ENCODE measurements around the gene BORCS5. TPM values are rescaled to one million over a fixed set of nuclear protein-coding genes. Genes with fewer than 3 reads are reported as not detected.
"Not testable (repeated sequence)": the region's sequence is repeated elsewhere in the genome, so short reads cannot be mapped to it uniquely, and the experiment has no call there.

The BORCS5 gene
- 10 to 100 TPM; 18.0 to 34.0 (median 25.5) TPM for total RNA-seq
- total RNA-seq (2013): 17.9 TPM
- total RNA-seq: 7.9 to 51.3 (median 23.4) reads per million in 29 experiments

DNA sequence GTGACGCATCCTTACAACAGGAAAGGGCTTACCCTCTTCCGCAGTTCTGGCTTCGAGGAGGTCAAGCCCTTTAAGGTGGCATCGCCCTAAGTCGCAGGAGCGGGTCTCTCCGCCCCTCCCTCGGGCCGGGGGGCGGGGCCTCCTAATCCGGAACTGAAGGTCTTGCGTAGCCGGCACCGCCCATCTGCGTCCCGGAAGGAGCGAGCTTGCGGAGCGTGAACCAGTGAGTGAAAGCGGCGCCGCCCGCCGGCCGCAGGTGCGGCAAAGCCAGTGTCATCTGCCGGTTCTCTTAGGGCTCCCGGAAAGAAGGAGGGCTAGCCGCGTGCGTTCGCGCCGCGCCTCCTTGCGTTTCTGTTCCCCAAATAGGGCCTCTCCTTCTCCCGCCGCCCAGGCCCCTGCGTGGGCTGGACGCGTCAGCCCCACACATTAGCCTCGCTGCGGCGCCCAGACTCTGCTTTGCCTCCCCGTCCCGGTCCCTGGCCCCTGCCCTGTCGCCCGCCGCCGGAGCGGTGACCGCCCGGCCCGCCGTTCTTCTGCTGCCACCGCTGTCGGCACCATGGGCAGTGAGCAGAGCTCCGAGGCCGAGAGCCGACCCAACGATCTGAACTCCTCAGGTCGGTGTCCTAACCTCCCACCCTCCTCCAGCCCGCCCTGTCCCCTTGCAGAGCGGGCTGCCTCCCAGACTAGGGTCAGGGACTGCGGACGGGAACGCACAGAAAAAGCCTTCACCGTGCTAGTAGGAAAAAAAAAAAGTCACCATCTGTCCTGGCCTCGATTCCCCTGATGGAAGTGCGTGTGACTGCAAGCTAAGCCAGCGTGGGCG is at the start of gene BORCS5:
BORCS5 (plus strand) TSS at position 183 of the 823 bp plus-strand sequence; CDS start at position 557, 374 bp downstream.
- under 1% methylated on average over 63 of the region's 72 CpGs for whole genome bisulfite sequencing (ENCODE audit: insufficient coverage)
- H3K4me1 Mint-ChIP-seq: peaks cover 50 to 58% (median 54%) of the 10 kb centered on the region in 3 donors

DNA sequence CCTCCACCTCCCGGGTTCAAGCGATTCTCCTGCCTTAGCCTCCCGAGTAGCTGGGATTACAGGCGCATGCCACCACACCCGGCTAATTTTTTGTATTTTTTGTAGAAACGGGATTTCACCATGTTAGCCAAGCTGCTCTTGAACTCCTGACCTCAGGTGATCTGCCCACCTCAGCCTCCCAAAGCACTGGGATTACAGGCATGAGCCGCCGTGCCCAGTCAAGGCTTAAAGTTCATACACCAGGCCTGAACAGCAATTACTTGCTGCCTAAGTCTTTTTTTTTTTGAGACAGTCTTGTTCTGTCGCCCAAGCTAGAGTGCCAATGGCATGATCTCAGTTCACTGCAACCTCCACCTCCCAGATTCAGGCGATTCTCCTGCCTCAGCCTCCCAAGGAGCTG is 46.2 kb upstream of the BORCS5 start:
- ATAC-seq (replicated peaks in 1 of 4); H3K27ac Mint-ChIP-seq; H3K27me3 Mint-ChIP-seq; H3K36me3 Mint-ChIP-seq; H3K36me3 ChIP-seq (ENCODE audit: control insufficient read depth in 2 of 2, extremely low read depth in 1 of 2, insufficient read depth in 1 of 2, low read length in 1 of 2); H3K27ac ChIP-seq (ENCODE audit: low read length); H3K4me3 Mint-ChIP-seq; DNase-seq; POLR2A ChIA-PET; H3K9me3 ChIP-seq; CTCF ChIA-PET; H3K9me3 Mint-ChIP-seq; H3K27me3 ChIP-seq (replicated peaks in 1 of 2; ENCODE audit: control insufficient read depth in 2 of 2, extremely low read depth in 1 of 2, insufficient read depth in 2 of 2, low read length in 1 of 2); H3K4me3 ChIP-seq (ENCODE audit: control insufficient read depth in 1 of 2, extremely low read depth in 1 of 2, low read length in 1 of 2); H3K4me1 Mint-ChIP-seq; H3K4me1 ChIP-seq (ENCODE audit: control insufficient read depth in 1 of 2, extremely low read depth in 1 of 2, insufficient read depth in 2 of 2, low read length in 2 of 2): not testable (repeated sequence)
- 85% methylated on average over 8 of the region's 10 CpGs for WGBS (ENCODE audit: insufficient coverage)

More for the DNA sequence above, at the start of gene BORCS5:
- H3K9me3 Mint-ChIP-seq: no peaks in the 10 kb centered on the region
- H3K27ac ChIP-seq (ENCODE audit: low read length): peak within 1 kb of the TSS; percentile 90
- H3K9me3 ChIP-seq: no peaks in the 10 kb centered on the region
- POLR2A ChIA-PET: interaction anchor here (0.6 to 2.5 kb wide), 33 partner anchors 10 to 379 kb away, joined by 3 to 17 read pairs (median 4); partner anchors contain the start of genes CREBL2 (in 1 of the 2) and LRP6 (in 1 of the 2)
- peaks cover 10% of the 10 kb centered on the region for H3K36me3 Mint-ChIP-seq
- CTCF ChIA-PET: interaction anchor here (0.5 to 3.0 kb wide), 29 partner anchors 8 to 868 kb away, joined by 3 to 29 read pairs (median 3); partner anchors contain the start of gene DUSP16 (in 1 of the 2)
- DNase-seq (peak; percentile 97 to 99 (median 98)), ATAC-seq (replicated peaks in 1 of 4) (peak; percentile 90 to 96 (median 91))
- H3K27me3 ChIP-seq (replicated peaks in 1 of 2; ENCODE audit: control insufficient read depth in 2 of 2, extremely low read depth in 1 of 2, insufficient read depth in 2 of 2, low read length in 1 of 2): no peaks in the 10 kb centered on the region
- H3K27ac Mint-ChIP-seq: peak within 1 kb of the TSS; percentile 94 to 96
- peak within 1 kb of the TSS; percentile 87 to 96 (median 93) for H3K4me3 Mint-ChIP-seq
- H3K4me1 ChIP-seq (ENCODE audit: control insufficient read depth in 1 of 2, extremely low read depth in 1 of 2, insufficient read depth in 2 of 2, low read length in 2 of 2): peaks cover 13 to 36% of the 10 kb centered on the region in 2 experiments
- peaks cover 0 to 5% of the 10 kb centered on the region in 2 donors for H3K36me3 ChIP-seq (ENCODE audit: control insufficient read depth in 2 of 2, extremely low read depth in 1 of 2, insufficient read depth in 1 of 2, low read length in 1 of 2)
- peak within 1 kb of the TSS; percentile 59 to 73 for H3K4me3 ChIP-seq (ENCODE audit: control insufficient read depth in 1 of 2, extremely low read depth in 1 of 2, low read length in 1 of 2)
- no peaks in the 10 kb centered on the region for H3K27me3 Mint-ChIP-seq

DNA sequence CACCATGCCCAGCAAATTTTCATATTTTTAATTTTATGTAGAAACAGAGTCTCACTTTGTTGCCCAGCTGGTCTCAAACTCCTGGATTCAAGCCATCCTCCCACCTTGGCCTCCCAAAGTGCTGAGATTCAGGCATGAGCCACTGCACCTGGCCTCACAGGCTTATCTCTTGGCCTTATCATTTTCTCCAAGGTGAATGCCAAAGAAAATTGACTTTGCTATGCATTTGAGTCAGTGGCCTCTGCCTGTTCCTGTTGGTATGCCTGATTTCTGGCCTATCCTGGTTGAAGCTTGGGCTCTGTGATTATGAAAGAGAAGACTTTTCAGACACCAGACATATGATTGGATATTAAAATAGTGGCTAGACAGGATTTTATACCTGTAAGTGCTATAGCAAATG is 41.0 kb upstream of the BORCS5 start:
- H3K36me3 Mint-ChIP-seq: no peaks in the 10 kb centered on the region
- Histone ChIP-seq H3K36me3 (ENCODE audit: control insufficient read depth in 2 of 2, extremely low read depth in 1 of 2, insufficient read depth in 1 of 2, low read length in 1 of 2) (no peaks in the 10 kb centered on the region), H3K4me1 (ENCODE audit: control insufficient read depth in 1 of 2, extremely low read depth in 1 of 2, insufficient read depth in 2 of 2, low read length in 2 of 2) (no peaks in the 10 kb centered on the region), H3K9me3 (no peaks in the 10 kb centered on the region), H3K27ac (ENCODE audit: low read length) (no peak overlapping the region), H3K27me3 (replicated peaks in 1 of 2; ENCODE audit: control insufficient read depth in 2 of 2, extremely low read depth in 1 of 2, insufficient read depth in 2 of 2, low read length in 1 of 2) (peaks cover 0 to 3% of the 10 kb centered on the region in 2 experiments), H3K4me3 (ENCODE audit: control insufficient read depth in 1 of 2, extremely low read depth in 1 of 2, low read length in 1 of 2) (no peak overlapping the region)
- H3K9me3 Mint-ChIP-seq: no peaks in the 10 kb centered on the region
- ATAC-seq (replicated peaks in 1 of 4) (no peak), DNase-seq (no peak)
- no peak overlapping the region for H3K4me3 Mint-ChIP-seq
- ChIA-PET POLR2A (no interaction called here), CTCF (no interaction called here)
- no peaks in the 10 kb centered on the region for H3K4me1 Mint-ChIP-seq
- no peak overlapping the region for H3K27ac Mint-ChIP-seq
- H3K27me3 Mint-ChIP-seq: peaks cover 0 to 4% of the 10 kb centered on the region in 2 donors

DNA sequence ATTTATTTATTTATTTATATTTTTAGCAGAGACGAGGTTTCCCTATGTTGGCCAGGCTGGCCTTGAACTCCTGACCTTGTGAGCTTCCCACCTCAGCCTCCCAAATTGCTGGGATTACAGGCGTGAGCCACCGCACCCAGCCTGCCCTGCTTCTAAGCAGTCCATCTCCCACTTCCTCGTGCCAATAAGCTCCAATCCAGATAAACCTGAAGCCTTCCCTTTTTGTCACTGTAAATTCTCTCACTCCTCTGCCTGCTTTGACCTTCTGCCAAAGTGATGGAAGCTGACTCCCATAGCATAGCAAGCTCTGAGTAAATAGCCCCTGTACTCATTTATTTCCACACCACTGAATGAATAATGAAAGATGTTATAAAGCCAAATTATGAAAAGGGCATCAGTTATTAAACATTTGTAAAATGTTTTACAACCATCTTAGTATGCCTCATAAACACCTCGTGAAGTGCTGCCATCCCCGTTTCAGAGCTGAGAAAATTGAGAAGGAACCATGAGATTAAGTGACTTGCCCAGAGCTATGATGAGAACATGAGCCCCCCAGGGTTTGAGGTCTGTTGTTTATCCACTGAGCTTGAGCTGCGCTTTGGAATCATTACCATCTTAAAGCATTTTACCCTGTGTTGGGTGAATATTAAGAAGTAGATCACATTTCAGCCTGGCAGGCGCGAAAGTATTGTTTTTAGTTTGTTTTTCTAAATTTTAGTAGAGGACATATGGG is 37.3 kb upstream of the BORCS5 start:
- Histone ChIP-seq H3K9me3 (no peaks in the 10 kb centered on the region), H3K4me3 (ENCODE audit: control insufficient read depth in 1 of 2, extremely low read depth in 1 of 2, low read length in 1 of 2) (no peak overlapping the region), H3K36me3 (ENCODE audit: control insufficient read depth in 2 of 2, extremely low read depth in 1 of 2, insufficient read depth in 1 of 2, low read length in 1 of 2) (no peaks in the 10 kb centered on the region), H3K27me3 (replicated peaks in 1 of 2; ENCODE audit: control insufficient read depth in 2 of 2, extremely low read depth in 1 of 2, insufficient read depth in 2 of 2, low read length in 1 of 2) (no peaks in the 10 kb centered on the region), H3K27ac (ENCODE audit: low read length) (no peak overlapping the region), H3K4me1 (ENCODE audit: control insufficient read depth in 1 of 2, extremely low read depth in 1 of 2, insufficient read depth in 2 of 2, low read length in 2 of 2) (no peaks in the 10 kb centered on the region)
- CTCF ChIA-PET: no interaction called here
- no peak overlapping the region for H3K4me3 Mint-ChIP-seq
- 86% methylated on average over 3 of the region's 9 CpGs for WGBS (ENCODE audit: insufficient coverage)
- peaks cover 0 to 7% (median 2%) of the 10 kb centered on the region in 3 donors for H3K4me1 Mint-ChIP-seq
- peaks cover 0 to 4% of the 10 kb centered on the region in 2 donors for H3K27me3 Mint-ChIP-seq
- H3K27ac Mint-ChIP-seq: no peak overlapping the region
- POLR2A ChIA-PET: no interaction called here
- DNase-seq (no peak), ATAC-seq (replicated peaks in 1 of 4) (no peak)
- H3K36me3 Mint-ChIP-seq: no peaks in the 10 kb centered on the region
- no peaks in the 10 kb centered on the region for H3K9me3 Mint-ChIP-seq

- H3K27ac ChIP-seq (ENCODE audit: low read length): no peak overlapping the region
- no peaks in the 10 kb centered on the region for H3K9me3 ChIP-seq
- POLR2A ChIA-PET: no interaction called here
- no CpG with 5 or more reads among the region's 4 CpGs for WGBS (ENCODE audit: insufficient coverage)
- no peaks in the 10 kb centered on the region for H3K27me3 ChIP-seq (replicated peaks in 1 of 2; ENCODE audit: control insufficient read depth in 2 of 2, extremely low read depth in 1 of 2, insufficient read depth in 2 of 2, low read length in 1 of 2)
- Mint-ChIP-seq H3K9me3 (no peaks in the 10 kb centered on the region), H3K4me3 (no peak overlapping the region), H3K27ac (no peak overlapping the region), H3K27me3 (peaks cover 0 to 4% of the 10 kb centered on the region in 2 donors), H3K36me3 (no peaks in the 10 kb centered on the region), H3K4me1 (peaks cover 8 to 17% (median 10%) of the 10 kb centered on the region in 3 donors)
- CTCF ChIA-PET: no interaction called here
- DNase-seq: no peak
- H3K4me1 ChIP-seq (ENCODE audit: control insufficient read depth in 1 of 2, extremely low read depth in 1 of 2, insufficient read depth in 2 of 2, low read length in 2 of 2): peaks cover 0 to 5% of the 10 kb centered on the region in 2 experiments
- no peak overlapping the region for H3K4me3 ChIP-seq (ENCODE audit: control insufficient read depth in 1 of 2, extremely low read depth in 1 of 2, low read length in 1 of 2)
- no peak for ATAC-seq (replicated peaks in 1 of 4)
- no peaks in the 10 kb centered on the region for H3K36me3 ChIP-seq (ENCODE audit: control insufficient read depth in 2 of 2, extremely low read depth in 1 of 2, insufficient read depth in 1 of 2, low read length in 1 of 2)
Measured at GRCh38 chr12:12323118-12323517, 33.8 kb upstream of the BORCS5 start.

- no peaks in the 10 kb centered on the region for H3K9me3 Mint-ChIP-seq
- Histone ChIP-seq H3K27me3 (replicated peaks in 1 of 2; ENCODE audit: control insufficient read depth in 2 of 2, extremely low read depth in 1 of 2, insufficient read depth in 2 of 2, low read length in 1 of 2) (no peaks in the 10 kb centered on the region), H3K4me3 (ENCODE audit: control insufficient read depth in 1 of 2, extremely low read depth in 1 of 2, low read length in 1 of 2) (no peak overlapping the region), H3K36me3 (ENCODE audit: control insufficient read depth in 2 of 2, extremely low read depth in 1 of 2, insufficient read depth in 1 of 2, low read length in 1 of 2) (no peaks in the 10 kb centered on the region), H3K9me3 (no peaks in the 10 kb centered on the region), H3K4me1 (ENCODE audit: control insufficient read depth in 1 of 2, extremely low read depth in 1 of 2, insufficient read depth in 2 of 2, low read length in 2 of 2) (peaks cover 0 to 5% of the 10 kb centered on the region in 2 experiments), H3K27ac (ENCODE audit: low read length) (no peak overlapping the region)
- WGBS (ENCODE audit: insufficient coverage): 90% methylated on average over 7 of the region's 9 CpGs
- peaks cover 8 to 17% (median 10%) of the 10 kb centered on the region in 3 donors for H3K4me1 Mint-ChIP-seq
- H3K27ac Mint-ChIP-seq: no peak overlapping the region
- no peak overlapping the region for H3K4me3 Mint-ChIP-seq
- ChIA-PET POLR2A (no interaction called here), CTCF (no interaction called here)
- no peak for ATAC-seq (replicated peaks in 1 of 4)
- DNase-seq: no peak
- no peaks in the 10 kb centered on the region for H3K36me3 Mint-ChIP-seq
- peaks cover 0 to 4% of the 10 kb centered on the region in 2 donors for H3K27me3 Mint-ChIP-seq
Measured at GRCh38 chr12:12323591-12323990, 33.3 kb upstream of the BORCS5 start.
